Measurements from ENCODE around the gene CCDC54. TPM values are rescaled to one million over a fixed set of nuclear protein-coding genes. Genes with fewer than 3 reads are reported as not detected.

Gene CCDC54
- total and polyA plus RNA-seq, 2 experiments from 2014 or later: 0.31 TPM; not detected in 1

GRCh38 chr3:107373896-107374295 is 3.3 kb upstream of the CCDC54 start:
- TF ChIP-seq, protein P1, sequence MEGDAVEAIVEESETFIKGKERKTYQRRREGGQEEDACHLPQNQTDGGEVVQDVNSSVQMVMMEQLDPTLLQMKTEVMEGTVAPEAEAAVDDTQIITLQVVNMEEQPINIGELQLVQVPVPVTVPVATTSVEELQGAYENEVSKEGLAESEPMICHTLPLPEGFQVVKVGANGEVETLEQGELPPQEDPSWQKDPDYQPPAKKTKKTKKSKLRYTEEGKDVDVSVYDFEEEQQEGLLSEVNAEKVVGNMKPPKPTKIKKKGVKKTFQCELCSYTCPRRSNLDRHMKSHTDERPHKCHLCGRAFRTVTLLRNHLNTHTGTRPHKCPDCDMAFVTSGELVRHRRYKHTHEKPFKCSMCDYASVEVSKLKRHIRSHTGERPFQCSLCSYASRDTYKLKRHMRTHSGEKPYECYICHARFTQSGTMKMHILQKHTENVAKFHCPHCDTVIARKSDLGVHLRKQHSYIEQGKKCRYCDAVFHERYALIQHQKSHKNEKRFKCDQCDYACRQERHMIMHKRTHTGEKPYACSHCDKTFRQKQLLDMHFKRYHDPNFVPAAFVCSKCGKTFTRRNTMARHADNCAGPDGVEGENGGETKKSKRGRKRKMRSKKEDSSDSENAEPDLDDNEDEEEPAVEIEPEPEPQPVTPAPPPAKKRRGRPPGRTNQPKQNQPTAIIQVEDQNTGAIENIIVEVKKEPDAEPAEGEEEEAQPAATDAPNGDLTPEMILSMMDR (IDR thresholded peaks at IDR 0.05; ENCODE audit: low read depth, low read length): no peak
- H3K36me3 ChIP-seq: no peaks in the 10 kb centered on the region
- DNase-seq (ENCODE audit: low read depth in 1 of 2, low spot score in 1 of 2): no peak
- H3K4me3 ChIP-seq: no peak overlapping the region
- H3K27ac ChIP-seq: no peak overlapping the region
- no peaks in the 10 kb centered on the region for H3K4me1 ChIP-seq (ENCODE audit: low read depth)
- H3K9me3 ChIP-seq (ENCODE audit: low read depth): no peaks in the 10 kb centered on the region
- H3K27me3 ChIP-seq: no peaks in the 10 kb centered on the region

- Histone ChIP-seq H3K4me1 (ENCODE audit: low read depth) (no peaks in the 10 kb centered on the region), H3K9me3 (ENCODE audit: low read depth) (no peaks in the 10 kb centered on the region), H3K4me3 (no peak overlapping the region), H3K36me3 (no peaks in the 10 kb centered on the region), H3K27ac (no peak overlapping the region), H3K27me3 (no peaks in the 10 kb centered on the region)
- no peak for DNase-seq (ENCODE audit: low read depth in 1 of 2, low spot score in 1 of 2)
- TF ChIP-seq, protein P1 (IDR thresholded peaks at IDR 0.05; ENCODE audit: low read depth, low read length): no peak
These were observed 1.6 kb upstream of the CCDC54 start for GRCh38 chr3:107375682-107376081.

DNA sequence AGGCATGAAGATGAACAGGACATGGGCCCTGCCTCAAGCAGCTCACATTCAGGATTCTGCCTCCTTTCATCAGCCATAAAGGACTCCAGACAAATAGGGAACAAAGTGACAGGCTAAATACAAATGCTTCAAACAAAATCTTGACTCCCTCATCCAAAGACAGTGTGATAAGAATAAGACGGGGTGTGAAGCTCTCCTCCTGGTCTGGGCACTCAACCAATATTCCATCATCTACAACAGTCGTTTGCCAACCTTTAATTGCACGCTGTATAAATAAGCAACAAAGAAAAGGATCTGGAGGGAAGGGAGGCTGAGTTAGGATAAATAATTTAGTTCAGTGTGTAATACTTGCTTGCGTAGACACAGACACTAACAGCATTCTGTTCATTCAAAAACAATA is 5.4 kb downstream of the CCDC54 start:
- H3K4me1 ChIP-seq (ENCODE audit: low read depth): no peaks in the 10 kb centered on the region
- H3K9me3 ChIP-seq (ENCODE audit: low read depth): no peaks in the 10 kb centered on the region
- H3K36me3 ChIP-seq: no peaks in the 10 kb centered on the region
- peaks cover 2% of the 10 kb centered on the region for H3K27me3 ChIP-seq
- DNase-seq (ENCODE audit: low read depth in 1 of 2, low spot score in 1 of 2): no peak
- H3K4me3 ChIP-seq: no peak overlapping the region
- H3K27ac ChIP-seq: no peak overlapping the region
- TF ChIP-seq, protein P1 (IDR thresholded peaks at IDR 0.05; ENCODE audit: low read depth, low read length): no peak

GRCh38 chr3:107384428-107384827 is 7.2 kb downstream of the CCDC54 start:
- peaks cover 5% of the 10 kb centered on the region for H3K27me3 ChIP-seq
- no peaks in the 10 kb centered on the region for H3K4me1 ChIP-seq (ENCODE audit: low read depth)
- no peak overlapping the region for H3K4me3 ChIP-seq
- no peak overlapping the region for H3K27ac ChIP-seq
- H3K9me3 ChIP-seq (ENCODE audit: low read depth): no peaks in the 10 kb centered on the region
- TF ChIP-seq, protein P1 (IDR thresholded peaks at IDR 0.05; ENCODE audit: low read depth, low read length): no peak
- DNase-seq (ENCODE audit: low read depth in 1 of 2, low spot score in 1 of 2): no peak
- no peaks in the 10 kb centered on the region for H3K36me3 ChIP-seq

- H3K36me3 ChIP-seq: no peaks in the 10 kb centered on the region
- H3K27ac ChIP-seq: no peak overlapping the region
- no peak overlapping the region for H3K4me3 ChIP-seq
- H3K27me3 ChIP-seq: peaks cover 5% of the 10 kb centered on the region
- H3K9me3 ChIP-seq (ENCODE audit: low read depth): no peaks in the 10 kb centered on the region
- H3K4me1 ChIP-seq (ENCODE audit: low read depth): no peaks in the 10 kb centered on the region
- no peak for DNase-seq (ENCODE audit: low read depth in 1 of 2, low spot score in 1 of 2)
- TF ChIP-seq, protein P1 (IDR thresholded peaks at IDR 0.05; ENCODE audit: low read depth, low read length): no peak
These were observed 7.7 kb downstream of the CCDC54 start for GRCh38 chr3:107384907-107385306.

GRCh38 chr3:107387555-107387954 is 10.3 kb downstream of the CCDC54 start:
- no peaks in the 10 kb centered on the region for H3K9me3 ChIP-seq (ENCODE audit: low read depth)
- no peaks in the 10 kb centered on the region for H3K36me3 ChIP-seq
- H3K27ac ChIP-seq: no peak overlapping the region
- TF ChIP-seq, protein P1 (IDR thresholded peaks at IDR 0.05; ENCODE audit: low read depth, low read length): no peak
- DNase-seq (ENCODE audit: low read depth in 1 of 2, low spot score in 1 of 2): no peak
- no peaks in the 10 kb centered on the region for H3K4me1 ChIP-seq (ENCODE audit: low read depth)
- no peak overlapping the region for H3K4me3 ChIP-seq
- peaks cover 10% of the 10 kb centered on the region for H3K27me3 ChIP-seq

Data from cardiac muscle cell (in vitro differentiated cells and primary cell).